ENCODE data around the gene EXOC3L4.

EXOC3L4 gene

DNA sequence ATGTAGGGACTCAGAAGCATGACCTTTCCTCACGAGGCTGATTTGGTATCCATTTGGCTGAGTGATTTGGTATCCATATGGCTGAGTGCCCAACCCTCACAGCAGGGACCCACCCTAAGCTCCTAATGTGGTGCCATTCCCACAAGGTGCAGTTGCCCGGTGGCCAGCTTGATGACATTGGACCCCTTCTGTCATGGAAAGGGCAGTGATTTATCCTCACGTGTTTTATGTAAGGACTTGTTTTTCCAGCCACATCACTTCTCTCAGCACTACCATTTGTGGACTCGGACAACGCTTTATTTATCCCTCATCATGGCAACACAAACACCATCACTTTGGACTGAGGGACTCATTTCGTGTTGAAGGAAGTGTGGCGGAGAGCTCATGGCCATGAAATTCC lies 28.7 kb upstream of the EXOC3L4 start:
- no peak for TF ChIP-seq GATA3 (IDR thresholded peaks at IDR 0.05; ENCODE audit: low read depth, low read length)
- no peak for TF ChIP-seq GATA2 (IDR thresholded peaks at IDR 0.05; ENCODE audit: low read depth, low read length)

DNA sequence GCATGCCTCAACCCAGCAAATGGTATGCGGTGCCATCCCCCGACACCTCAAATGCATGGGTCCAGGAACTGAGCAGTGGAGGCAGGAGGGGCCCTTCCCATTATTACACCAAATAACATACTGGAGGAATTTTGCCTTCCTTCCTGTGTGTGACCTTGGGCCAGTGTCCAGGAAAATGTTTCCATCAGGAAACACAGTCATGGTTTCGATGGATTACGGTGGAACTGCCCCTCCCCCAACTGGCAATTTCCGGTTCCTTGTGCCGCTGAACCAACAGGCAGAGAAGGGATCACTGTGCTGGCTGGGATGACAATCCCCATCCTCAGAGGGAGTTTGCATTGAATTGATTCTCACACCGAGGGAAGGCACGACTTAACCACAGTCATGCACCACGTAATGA lies 28.1 kb upstream of the EXOC3L4 start:
- TF ChIP-seq GATA3 (IDR thresholded peaks at IDR 0.05; ENCODE audit: low read depth, low read length) (no peak), GATA2 (IDR thresholded peaks at IDR 0.05; ENCODE audit: low read depth, low read length) (no peak)

DNA sequence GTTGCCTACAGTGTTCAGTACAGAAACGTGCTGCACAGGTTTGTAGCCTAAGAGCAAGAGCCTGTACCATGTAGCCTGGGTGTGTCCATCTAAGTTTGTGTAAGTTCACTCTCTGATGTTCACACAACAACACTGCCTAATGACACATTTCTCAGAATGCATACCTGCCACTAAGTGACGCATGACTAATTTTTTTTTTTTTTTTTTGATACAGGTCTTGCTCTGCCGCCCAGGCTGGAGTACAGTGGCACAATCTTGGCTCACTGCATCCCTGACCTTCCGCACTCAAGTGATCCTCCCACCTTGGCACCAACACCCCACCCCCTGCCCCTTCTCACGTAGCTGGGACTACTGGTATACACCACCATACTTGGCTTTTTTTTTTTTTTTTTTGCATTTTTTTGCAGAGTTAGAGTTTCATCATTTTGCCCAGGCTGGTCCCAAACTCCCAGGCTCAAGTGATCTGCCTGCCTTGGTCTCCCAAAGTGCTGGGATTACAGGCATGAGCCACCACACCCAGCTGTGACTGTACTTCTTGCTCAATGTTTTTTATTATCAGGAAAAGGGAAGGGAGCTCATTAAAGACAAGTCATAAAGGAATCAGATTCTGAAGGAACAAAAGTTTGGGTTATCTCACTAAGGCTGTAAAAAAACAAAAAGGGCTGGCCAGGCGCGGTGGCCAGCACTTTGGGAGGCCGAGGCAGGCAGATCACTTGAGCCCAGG lies 27.1 kb upstream of the EXOC3L4 start:
- no peak for TF ChIP-seq GATA3 (IDR thresholded peaks at IDR 0.05; ENCODE audit: low read depth, low read length)
- TF ChIP-seq GATA2 (IDR thresholded peaks at IDR 0.05; ENCODE audit: low read depth, low read length), result no peak

DNA sequence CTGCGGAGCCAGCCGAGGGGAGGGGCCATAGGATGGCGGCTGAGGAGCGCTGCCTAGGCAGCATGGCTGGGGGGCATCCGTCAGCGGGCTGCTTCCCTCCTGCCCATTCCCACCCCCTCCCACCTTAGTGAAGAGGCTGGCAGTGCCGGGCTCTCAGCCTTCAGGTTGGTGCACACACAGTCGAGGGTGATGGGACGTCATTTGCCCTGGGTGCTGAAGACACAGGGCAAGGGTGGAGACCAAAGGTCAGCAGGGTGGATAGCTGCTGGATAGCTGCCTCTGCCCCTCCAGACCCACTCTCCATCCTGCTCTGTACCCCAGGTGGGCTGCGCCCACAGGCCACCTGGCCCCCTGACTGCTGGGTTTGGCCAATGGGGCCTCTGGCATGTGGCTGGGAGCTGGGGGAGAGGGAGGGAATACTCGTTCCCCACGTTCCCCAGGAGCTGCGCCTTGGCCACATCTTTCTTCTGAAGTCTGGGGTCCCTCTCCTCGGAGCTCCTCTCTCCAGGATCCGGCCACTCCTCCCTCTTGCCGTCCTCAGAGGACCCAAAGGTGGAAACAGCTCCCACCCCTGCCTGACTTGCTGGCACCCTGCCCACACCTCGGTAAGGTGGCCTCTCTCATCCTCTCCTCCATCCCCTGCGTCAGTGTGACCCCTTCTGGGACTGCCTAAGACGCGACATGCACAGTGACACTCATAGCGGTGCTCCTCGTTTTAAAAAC lies 26.0 kb upstream of the EXOC3L4 start:
- TF ChIP-seq GATA3 (IDR thresholded peaks at IDR 0.05; ENCODE audit: low read depth, low read length) (no peak), GATA2 (IDR thresholded peaks at IDR 0.05; ENCODE audit: low read depth, low read length) (no peak)

DNA sequence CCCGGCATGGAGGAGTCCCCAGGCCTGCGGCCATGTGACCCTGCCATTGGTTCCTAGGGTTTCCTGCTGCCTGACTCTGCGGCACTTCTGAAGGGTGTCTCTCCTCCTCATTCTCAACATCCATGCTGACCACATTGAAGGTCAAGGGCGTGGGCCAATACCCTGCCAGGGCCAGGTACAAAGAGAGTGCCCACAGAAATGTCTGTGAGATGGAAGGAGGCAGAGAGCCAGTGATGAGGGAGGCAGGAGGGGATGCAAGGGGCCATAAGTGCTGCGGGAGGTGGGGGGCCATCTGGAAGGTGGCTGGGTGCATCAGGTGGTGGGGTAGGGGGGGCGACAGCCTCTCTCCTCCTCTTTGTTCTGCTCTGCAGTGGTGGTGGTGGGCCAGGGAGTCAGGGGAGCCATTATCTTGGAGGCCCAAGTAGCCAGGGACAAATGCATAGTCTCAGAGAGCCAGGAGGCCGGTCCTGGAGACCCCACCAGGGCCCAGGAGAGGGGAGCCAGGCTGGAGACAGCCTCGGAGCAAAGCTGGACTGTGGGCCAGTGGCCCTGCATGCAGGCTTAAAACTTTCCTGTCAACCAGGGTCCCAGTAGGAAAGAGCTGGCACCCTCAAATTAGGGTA lies 24.2 kb upstream of the EXOC3L4 start:
- TF ChIP-seq GATA3 (IDR thresholded peaks at IDR 0.05; ENCODE audit: low read depth, low read length) (no peak), GATA2 (IDR thresholded peaks at IDR 0.05; ENCODE audit: low read depth, low read length) (no peak)

DNA sequence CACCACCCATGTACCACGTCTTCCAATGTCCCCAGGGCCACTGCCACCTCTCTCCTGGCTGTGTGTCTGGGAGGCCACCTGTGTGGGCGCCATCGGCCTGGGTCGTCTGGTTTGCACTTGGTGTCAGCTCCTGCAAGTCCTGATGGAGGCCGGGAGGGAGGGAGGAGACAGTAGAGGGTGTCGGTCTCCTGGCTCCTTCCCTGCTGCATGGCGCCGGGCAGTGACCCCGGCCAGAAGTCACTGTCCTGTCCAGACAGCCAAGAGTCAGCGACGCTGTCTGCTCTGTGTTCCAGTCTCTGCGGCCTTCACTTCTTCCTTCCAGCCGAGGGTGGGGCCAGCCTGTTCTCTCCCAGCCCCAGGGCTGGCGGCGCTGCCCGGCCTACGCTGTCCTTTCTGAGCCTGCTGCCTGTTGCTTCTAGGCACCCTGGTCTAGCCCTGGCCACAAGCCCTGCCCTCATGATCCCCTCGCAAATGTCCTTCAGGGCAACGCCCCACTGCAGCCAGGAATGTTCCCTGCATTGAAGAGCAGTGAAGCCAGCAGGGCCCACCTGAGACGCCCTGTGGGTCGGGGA lies 23.5 kb upstream of the EXOC3L4 start:
- TF ChIP-seq GATA3 (IDR thresholded peaks at IDR 0.05; ENCODE audit: low read depth, low read length), result no peak

DNA sequence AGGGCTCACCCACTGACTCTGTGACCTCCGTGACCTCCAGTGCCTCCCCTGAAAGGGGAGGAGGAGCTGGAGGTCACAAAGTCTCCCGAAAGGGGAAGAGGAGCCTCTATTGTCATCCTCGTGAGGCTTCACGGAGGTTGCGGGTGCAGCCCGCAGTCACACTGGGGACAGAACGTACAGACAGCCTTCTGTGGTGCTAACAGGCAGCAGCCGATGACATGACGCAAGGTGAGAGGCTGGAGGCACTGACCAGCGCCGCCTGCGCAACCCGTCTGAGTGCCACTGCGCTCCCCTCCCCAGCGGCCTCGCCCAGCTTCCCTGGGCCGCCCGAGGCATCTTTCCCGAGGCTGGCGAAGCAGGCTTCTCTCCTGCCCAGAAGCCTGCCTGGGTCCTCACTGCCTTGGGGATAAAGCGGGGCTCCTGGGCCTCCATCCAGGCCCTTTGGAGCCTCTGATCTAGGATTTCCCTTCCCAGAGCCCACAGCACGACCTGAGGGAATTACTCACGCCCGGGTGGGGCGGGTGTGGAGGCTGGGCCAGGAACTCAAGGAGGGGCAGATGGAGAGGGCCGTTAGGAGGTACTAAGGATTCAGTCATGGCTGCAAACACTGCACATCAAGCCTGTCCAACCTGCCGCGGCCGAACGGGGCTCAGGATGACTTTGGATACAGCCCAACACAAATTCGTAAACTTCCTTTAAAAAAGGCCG lies 22.8 kb upstream of the EXOC3L4 start:
- TF ChIP-seq GATA3 (IDR thresholded peaks at IDR 0.05; ENCODE audit: low read depth, low read length) (no peak), GATA2 (IDR thresholded peaks at IDR 0.05; ENCODE audit: low read depth, low read length) (no peak)

DNA sequence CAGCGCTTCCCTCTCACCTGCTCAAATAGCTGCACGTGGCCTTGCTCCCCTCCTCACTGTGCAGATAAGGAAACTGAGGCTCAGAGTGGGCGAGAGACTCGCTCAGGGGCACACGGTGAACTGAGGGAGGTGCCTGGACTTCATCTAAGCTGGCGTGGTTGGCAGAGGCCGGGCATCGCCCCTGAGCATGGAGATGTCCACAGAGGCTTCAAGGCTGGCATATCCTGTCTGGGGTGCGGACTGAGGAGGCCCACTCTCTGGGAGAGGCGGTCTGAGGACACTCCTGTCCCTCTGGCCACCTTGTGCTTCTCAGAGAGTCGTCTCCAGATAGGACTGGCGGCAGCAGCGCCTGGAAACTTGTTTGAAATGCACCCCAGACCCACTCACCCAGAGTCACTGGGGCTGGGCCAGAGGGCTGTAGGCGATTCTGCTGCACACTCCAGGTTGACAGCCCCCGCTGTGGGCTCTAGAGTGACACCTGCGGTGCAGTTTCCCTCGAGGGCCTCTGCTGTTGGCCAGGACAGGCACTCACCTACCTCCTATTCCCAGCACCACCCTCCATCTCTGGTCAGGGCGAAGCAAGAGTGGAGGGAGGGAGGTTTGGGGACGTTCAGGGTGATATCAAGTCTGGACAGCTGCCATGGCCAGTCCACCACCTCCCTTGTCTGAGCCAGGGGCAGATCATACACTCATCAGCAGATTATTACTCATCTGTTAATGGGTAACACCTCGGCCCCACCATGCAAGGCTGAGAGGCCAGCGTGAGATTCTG lies 21.7 kb upstream of the EXOC3L4 start:
- TF ChIP-seq GATA3 (IDR thresholded peaks at IDR 0.05; ENCODE audit: low read depth, low read length), result no peak
- no peak for TF ChIP-seq GATA2 (IDR thresholded peaks at IDR 0.05; ENCODE audit: low read depth, low read length)

DNA sequence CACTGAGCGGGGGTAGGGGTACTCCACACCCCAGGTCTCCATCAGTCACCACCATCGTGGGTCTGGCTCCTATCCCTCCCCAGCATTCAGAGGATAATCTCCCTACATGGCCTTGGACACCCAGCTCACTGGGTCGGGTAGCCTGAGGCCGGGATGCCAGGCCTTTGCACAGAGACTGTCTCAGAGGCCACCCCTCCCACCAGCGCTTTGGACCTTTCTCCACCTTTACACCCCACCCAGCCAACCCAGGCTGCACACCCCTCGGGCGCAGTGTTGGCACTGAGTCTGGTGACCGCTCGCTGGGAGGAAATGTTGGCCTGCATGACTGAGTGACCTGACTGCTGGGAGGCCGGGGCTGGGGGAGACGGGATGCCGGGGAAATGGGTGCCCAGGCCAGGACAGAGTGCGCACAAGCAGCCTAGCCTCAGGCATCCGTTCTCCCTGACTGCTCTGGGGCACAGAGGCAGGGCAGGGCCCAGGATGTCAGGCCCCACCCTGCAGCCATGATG lies 21.1 kb upstream of the EXOC3L4 start:
- TF ChIP-seq GATA2 (IDR thresholded peaks at IDR 0.05; ENCODE audit: low read depth, low read length), result no peak
- no peak for TF ChIP-seq GATA3 (IDR thresholded peaks at IDR 0.05; ENCODE audit: low read depth, low read length)

DNA sequence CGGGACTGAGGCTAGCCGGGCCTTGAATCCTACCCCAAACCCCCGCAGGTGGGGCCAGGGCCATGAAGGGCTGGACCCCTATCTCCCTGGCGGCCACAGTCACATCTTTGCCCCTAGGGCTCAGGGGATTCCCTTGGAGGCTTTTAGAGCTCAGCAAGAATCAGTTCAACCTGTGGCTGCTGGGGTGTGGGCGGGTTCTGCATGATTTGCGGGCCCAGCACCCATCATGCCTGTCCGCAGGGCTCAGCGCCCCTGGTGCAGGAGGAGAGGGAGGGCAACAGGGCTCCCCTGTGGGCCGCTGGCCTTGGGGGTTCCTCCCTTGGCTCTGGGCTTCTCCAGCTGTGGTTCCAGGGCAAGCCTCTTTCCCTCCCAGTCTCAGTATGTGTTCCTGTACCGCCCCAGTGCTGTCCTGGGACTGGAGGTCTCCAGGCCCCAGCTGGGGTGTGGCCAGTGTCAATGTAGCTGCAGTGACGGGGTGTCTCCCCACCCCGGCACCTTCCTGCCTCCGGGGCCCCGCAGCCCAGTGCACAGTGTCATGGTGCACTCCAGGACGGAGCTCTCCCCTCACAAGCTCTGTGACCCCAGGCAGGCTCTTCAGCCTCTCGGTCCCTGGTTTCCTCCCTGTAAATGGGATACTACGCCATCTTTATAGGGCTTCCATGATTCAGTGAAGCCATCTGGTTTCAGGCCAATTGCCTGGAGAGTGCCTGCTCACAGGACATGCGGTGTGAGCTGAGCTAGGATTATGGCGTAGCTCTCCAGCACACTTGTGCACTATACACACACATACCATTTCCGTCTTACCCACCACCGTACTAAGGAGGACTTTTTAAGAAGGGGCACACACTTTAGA lies 20.4 kb upstream of the EXOC3L4 start:
- no peak for TF ChIP-seq GATA2 (IDR thresholded peaks at IDR 0.05; ENCODE audit: low read depth, low read length)
- TF ChIP-seq GATA3 (IDR thresholded peaks at IDR 0.05; ENCODE audit: low read depth, low read length), result no peak

DNA sequence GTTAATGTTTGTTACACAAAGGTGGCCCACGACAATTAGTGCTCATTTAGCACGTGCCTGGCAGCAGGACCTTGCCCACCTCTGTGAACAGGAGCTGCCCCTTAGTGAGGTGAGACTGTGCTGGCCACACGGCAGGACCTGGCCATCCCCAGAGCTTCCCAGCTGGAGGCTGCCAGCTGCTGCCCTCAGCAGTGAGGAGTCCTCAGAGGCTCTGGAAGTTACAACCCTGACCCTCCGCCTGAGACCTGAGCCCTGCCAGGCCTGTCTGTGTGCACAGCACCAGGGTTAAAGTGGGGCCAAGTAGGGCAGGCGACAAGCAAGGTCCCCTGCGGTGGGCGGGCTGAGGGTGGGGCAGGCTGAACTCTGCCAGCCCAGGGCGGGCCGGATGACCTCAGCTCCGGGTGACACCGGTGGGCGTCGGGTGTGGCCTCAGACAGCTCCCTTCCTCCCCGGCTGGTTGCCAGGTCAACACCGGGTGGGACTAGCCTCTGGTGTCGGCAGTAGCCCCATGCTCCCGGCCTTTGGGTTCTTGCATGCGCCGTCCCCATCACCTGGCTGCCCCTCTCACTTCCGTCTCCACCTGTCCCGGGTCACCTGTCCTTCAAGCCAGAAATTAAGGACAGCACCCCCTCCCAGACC lies 19.7 kb upstream of the EXOC3L4 start:
- TF ChIP-seq GATA3 (IDR thresholded peaks at IDR 0.05; ENCODE audit: low read depth, low read length), result no peak
- TF ChIP-seq GATA2 (IDR thresholded peaks at IDR 0.05; ENCODE audit: low read depth, low read length), result no peak

DNA sequence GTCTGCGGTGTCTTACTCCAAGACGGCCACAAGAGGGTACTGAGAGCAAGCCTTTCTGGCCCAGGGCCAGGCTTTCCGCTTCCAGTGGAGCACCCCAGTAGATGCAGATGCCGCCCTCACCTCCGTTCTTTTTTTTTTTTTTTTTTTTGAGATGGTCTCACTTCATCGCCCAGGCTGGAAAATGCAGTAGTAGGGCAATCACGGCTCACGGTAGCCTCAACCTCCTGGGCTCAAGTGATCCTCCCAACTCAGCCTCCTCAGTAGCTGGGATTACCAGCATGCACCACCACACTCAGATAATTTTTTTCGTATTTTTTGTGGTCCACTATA lies 16.1 kb upstream of the EXOC3L4 start:
- TF ChIP-seq GATA2 (IDR thresholded peaks at IDR 0.05; ENCODE audit: low read depth, low read length), result no peak
- no peak for TF ChIP-seq GATA3 (IDR thresholded peaks at IDR 0.05; ENCODE audit: low read depth, low read length)

Data from SH-SY5Y (cell line).